K562 (cell line): Measurements from ENCODE around the gene FOXR1. TPM values are rescaled to one million over a fixed set of nuclear protein-coding genes. Genes with fewer than 3 reads are reported as not detected.
A peak's percentile ranks its signal among the peaks of the same experiment; 100 is the strongest.

Experiments used
- AFF1 ChIP-seq, 2 experiments: fragments of 450-650 bp; IDR thresholded peaks; 2 replicates each; pipeline ENCODE4 v1.6.1; 2018; ENCODE audit warnings: mild to moderate bottlenecking in 2 of 2, low read depth in 1 of 2; ENCODE audit not compliant: partially characterized antibody in 2 of 2
- BHLHE40 ChIP-seq: IDR thresholded peaks from 2 replicates; pipeline ENCODE4 v1.6.1; 2011; ENCODE audit warnings: low read length, improper control_type of control experiment
- BRF1 ChIP-seq: IDR thresholded peaks from 3 replicates; pipeline ENCODE4 v1.6.1; 2011; ENCODE audit warnings: borderline replicate concordance, mild to moderate bottlenecking; ENCODE audit not compliant: insufficient read length; ENCODE audit errors: extremely low read depth
- CXXC5 ChIP-seq: fragments of 250-450 bp; sonication (Bioruptor Pico); IDR thresholded peaks from 2 replicates; pipeline ENCODE4 v1.8.0; 2022; ENCODE audit warnings: inconsistent platforms, mild to moderate bottlenecking, moderate library complexity
- EP300 ChIP-seq: IDR thresholded peaks from 2 replicates; pipeline ENCODE4 v1.6.1; 2012; ENCODE audit warnings: low read length, improper control_type of control experiment
- FIP1L1 ChIP-seq: fragments of 200-400 bp; formaldehyde crosslinking; IDR thresholded peaks from 2 replicates; pipeline ENCODE4 v1.6.1; 2018; ENCODE audit warnings: mild to moderate bottlenecking, low read depth, low read length; ENCODE audit not compliant: poor library complexity, severe bottlenecking
- GATAD2A ChIP-seq: fragments of 450-650 bp; IDR thresholded peaks from 2 replicates; pipeline ENCODE4 v1.6.1; 2017
- HDGF ChIP-seq: fragments of 450-650 bp; IDR thresholded peaks from 2 replicates; pipeline ENCODE4 v1.6.1; 2016
- HNRNPL ChIP-seq: fragments of 200-400 bp; formaldehyde crosslinking; IDR thresholded peaks from 2 replicates; pipeline ENCODE4 v1.6.1; 2017; ENCODE audit warnings: low read depth, mild to moderate bottlenecking, low read length
- KDM1A ChIP-seq, 2 experiments: fragments of 450-650 bp; IDR thresholded peaks; 2 replicates each; pipeline ENCODE4 v1.6.1; 2016; ENCODE audit warnings: mild to moderate bottlenecking in 2 of 2
- MTF1 ChIP-seq: fragments of 250-450 bp; sonication (Bioruptor Pico); IDR thresholded peaks from 2 replicates; pipeline ENCODE4 v1.9.0; 2021; ENCODE audit warnings: moderate library complexity, mild to moderate bottlenecking, inconsistent platforms, borderline replicate concordance
- NFIX ChIP-seq: fragments of 250-450 bp; sonication (Bioruptor Pico); IDR thresholded peaks from 2 replicates; pipeline ENCODE4 v1.4.0; 2020; ENCODE audit warnings: low read depth, mild to moderate bottlenecking, moderate library complexity
- NONO ChIP-seq, 2 experiments: fragments of 200-400 bp in 1 of 2; fragments of 450-650 bp in 1 of 2; formaldehyde crosslinking in 1 of 2; IDR thresholded peaks; 2 replicates each; pipeline ENCODE4 v1.6.1; 2017; ENCODE audit warnings: low read depth in 2 of 2, mild to moderate bottlenecking in 2 of 2, moderate library complexity in 2 of 2, low read length in 1 of 2
- PHB2 ChIP-seq: fragments of 450-650 bp; IDR thresholded peaks from 2 replicates; pipeline ENCODE4 v1.6.1; 2017; ENCODE audit warnings: low read depth
- POLR2G ChIP-seq: fragments of 200-400 bp; formaldehyde crosslinking; IDR thresholded peaks from 2 replicates; pipeline ENCODE4 v1.6.1; 2017; ENCODE audit warnings: low read depth, mild to moderate bottlenecking, antibody characterized with exemption, low read length, moderate library complexity
- POU5F1 ChIP-seq: fragments of 150-350 bp; IDR thresholded peaks from 2 replicates; pipeline ENCODE4 v1.6.1; 2014; ENCODE audit warnings: borderline replicate concordance, low read length, low read depth, mild to moderate bottlenecking; ENCODE audit not compliant: partially characterized antibody
- SIX5 ChIP-seq, 2 experiments: IDR thresholded peaks; 2 replicates each; pipeline ENCODE4 v1.6.1; 2011; ENCODE audit warnings: low read length in 2 of 2, borderline replicate concordance in 1 of 2, low read depth in 1 of 2, mild to moderate bottlenecking in 1 of 2, moderate library complexity in 1 of 2; ENCODE audit not compliant: insufficient read depth in 1 of 2
- SP2 ChIP-seq: IDR thresholded peaks from 2 replicates; pipeline ENCODE4 v1.6.1; 2011; ENCODE audit warnings: mild to moderate bottlenecking, low read depth, low read length, moderate library complexity; ENCODE audit not compliant: poor library complexity, severe bottlenecking; ENCODE audit errors: extremely low read depth
- ZNF124 ChIP-seq: sonication (generic); formaldehyde crosslinking; IDR thresholded peaks from 2 replicates; pipeline ENCODE4 v1.8.1; 2022; ENCODE audit warnings: missing genetic modification reagents
- ZNF143 ChIP-seq: sonication (generic); formaldehyde crosslinking; IDR thresholded peaks from 2 replicates; pipeline ENCODE4 v1.9.0; 2022; ENCODE audit warnings: mild to moderate bottlenecking, missing genetic modification reagents
- ZNF239 ChIP-seq: fragments of 250-450 bp; sonication (Bioruptor Pico); IDR thresholded peaks from 2 replicates; pipeline ENCODE4 v1.4.0; 2020; ENCODE audit warnings: mild to moderate bottlenecking
- ZNF280A ChIP-seq: fragments of 450-650 bp; IDR thresholded peaks from 2 replicates; pipeline ENCODE4 v1.6.1; 2018; ENCODE audit warnings: mild to moderate bottlenecking, low read depth; ENCODE audit not compliant: partially characterized antibody
- ZNF75A ChIP-seq: fragments of 450-650 bp; formaldehyde crosslinking; IDR thresholded peaks from 2 replicates; pipeline ENCODE4 v1.4.0; 2020; ENCODE audit warnings: mild to moderate bottlenecking
- ZNF766 ChIP-seq: fragments of 200-800 bp; sonication (Bioruptor generic); conservative IDR thresholded peaks from 2 replicates; pipeline ENCODE4 v1.6.1; 2016; ENCODE audit warnings: missing genetic modification characterization, missing compliant biosample characterization
- ZSCAN29 ChIP-seq: fragments of 450-650 bp; IDR thresholded peaks from 2 replicates; pipeline ENCODE4 v1.6.1; 2017
- polyA plus RNA-seq, 8 experiments: library from polyadenylated mRNA; depleted of rRNA in 4 of 8; stranded (reverse) in 5 of 8; unstranded in 3 of 8; fragments of >200 nt; fragmentation: Nextera tagmentation in 2 of 8; fragmentation: Illumina TruSeq in 1 of 8; extraction: Ambion mirVana in 2 of 8; extraction: Trizol in 1 of 8; gene quantifications; 2 replicates each; pipeline versions ENCODE4 v1.2.1 to v1.2.3, GENCODE V29; 2011 to 2014; ENCODE audit warnings: inconsistent platforms in 1 of 8, missing spikeins in 1 of 8
- total RNA-seq, 7 experiments: library from RNA; depleted of rRNA in 6 of 7; stranded (reverse); fragments of >200 nt in 6 of 7; fragmentation: Illumina TruSeq in 2 of 7; extraction: Trizol in 2 of 7; gene quantifications; 2 replicates each; pipeline versions ENCODE4 v1.2.1 to v1.2.3, GENCODE V29; 2011 to 2021; ENCODE audit warnings: low replicate concordance in 1 of 7

Gene FOXR1
- total and polyA plus RNA-seq, 9 of the 15 experiments (the other 6 are each of a cell fraction or from before 2014, with no cell fraction given) = not detected

- TF ChIP-seq ZNF280A = no peak
- no peak for TF ChIP-seq HNRNPL
- TF ChIP-seq EP300 = 0 out of 2 replicates have a peak, but pooled peaks have one; percentile 16
- TF ChIP-seq SIX5 (IDR thresholded peaks at IDR 0.05; ENCODE audit: borderline replicate concordance in 1 of 2, insufficient read depth in 1 of 2, low read depth in 1 of 2, low read length in 2 of 2) = no peak
- TF ChIP-seq SP2 = no peak
- no peak for TF ChIP-seq ZNF143 (CRISPR knock-in tag)
- TF ChIP-seq MTF1 = no peak
- no peak for TF ChIP-seq PHB2
- TF ChIP-seq CXXC5 = peak; percentile 58
- TF ChIP-seq KDM1A (IDR thresholded peaks at IDR 0.05) = no peak
- TF ChIP-seq GATAD2A = no peak
- no peak for TF ChIP-seq ZSCAN29
- TF ChIP-seq ZNF75A (CRISPR knock-in tag) = no peak
- TF ChIP-seq NONO (IDR thresholded peaks at IDR 0.05; ENCODE audit: low read depth in 2 of 2, low read length in 1 of 2) = no peak
- TF ChIP-seq AFF1 (IDR thresholded peaks at IDR 0.05; ENCODE audit: low read depth in 1 of 2, partially characterized antibody in 2 of 2) = no peak
- TF ChIP-seq HDGF = no peak
- TF ChIP-seq NFIX (CRISPR knock-in tag) = no peak
- TF ChIP-seq ZNF766 = no peak
- no peak for TF ChIP-seq POU5F1
- TF ChIP-seq FIP1L1 = no peak
- no peak for TF ChIP-seq ZNF239 (CRISPR knock-in tag)
- TF ChIP-seq BRF1 = no peak
- no peak for TF ChIP-seq ZNF124
- TF ChIP-seq POLR2G = peak; percentile 50; the same call in 1 of the 2 replicates
- 0 out of 2 replicates have a peak, but pooled peaks have one; percentile 10 for TF ChIP-seq BHLHE40
These were observed 53.0 kb downstream of the FOXR1 start (continued) for GRCh38 chr11:119024430-119025098.
